SU-DHL-6 (cell line): Measurements from ENCODE around the gene ACP4.
"Not testable (repeated sequence)": the region's sequence is repeated elsewhere in the genome, so short reads cannot be mapped to it uniquely, and the experiment has no call there.

Experiments used
- H2AFZ ChIP-seq: fragments of 200-600 bp; sonication (generic); 2 replicates; pipeline ENCODE4 v1.6.1; 2014; ENCODE audit warnings: low read depth, mild to moderate bottlenecking, moderate library complexity, mixed read lengths, antibody characterized with exemption, low read length; ENCODE audit not compliant: severe bottlenecking
- H3F3A ChIP-seq: fragments of 200-600 bp; shearing (Covaris generic); 2 replicates; pipeline ENCODE4 v1.6.0; 2016; ENCODE audit warnings: antibody characterized with exemption, mild to moderate bottlenecking; ENCODE audit not compliant: insufficient read depth
- H3K27ac ChIP-seq: fragments of 200-600 bp; sonication (generic); 2 replicates; pipeline ENCODE4 v1.5.1; 2016; ENCODE audit warnings: low read depth, mild to moderate bottlenecking, low read length, moderate library complexity, mixed read lengths
- H3K27me3 ChIP-seq: fragments of 200-600 bp; sonication (generic), shearing (Covaris generic); 2 replicates; pipeline ENCODE4 v1.6.0; 2014; ENCODE audit warnings: mild to moderate bottlenecking, low read length
- H3K36me3 ChIP-seq: fragments of 200-600 bp; sonication (generic); 2 replicates; pipeline ENCODE4 v1.6.1; 2014; ENCODE audit warnings: mild to moderate bottlenecking, low read length, mixed read lengths
- H3K4me2 ChIP-seq: fragments of 300-600, 200-600 bp; shearing (Covaris generic), sonication (generic); 2 replicates; pipeline ENCODE4 v1.6.0; 2014; ENCODE audit warnings: low read length, low read depth, mild to moderate bottlenecking; ENCODE audit not compliant: poor library complexity, severe bottlenecking
- H3K4me3 ChIP-seq: fragments of 200-600 bp; sonication (generic); 2 replicates; pipeline ENCODE4 v1.5.1; 2014; ENCODE audit warnings: antibody characterized with exemption, low read length, mild to moderate bottlenecking, mixed read lengths; ENCODE audit not compliant: insufficient read depth, poor library complexity, severe bottlenecking
- H3K79me2 ChIP-seq: fragments of 200-600 bp; sonication (generic); 2 replicates; pipeline ENCODE4 v1.6.1; 2014; ENCODE audit warnings: mild to moderate bottlenecking, low read length, moderate library complexity; ENCODE audit not compliant: insufficient read depth
- H3K9ac ChIP-seq: fragments of 200-600 bp; sonication (generic); 2 replicates; pipeline ENCODE4 v1.7.0; 2014; ENCODE audit warnings: mild to moderate bottlenecking, low read length
- H3K9me2 ChIP-seq: fragments of 200-600 bp; sonication (generic); replicated peaks from 2 replicates; pipeline ENCODE4 v1.6.1; 2014; ENCODE audit warnings: low read length; ENCODE audit not compliant: insufficient read depth
- H3K9me3 ChIP-seq: fragments of 200-600 bp; sonication (generic); 2 replicates; pipeline ENCODE4 v1.6.1; 2014; ENCODE audit warnings: low read length, mixed read lengths; ENCODE audit not compliant: insufficient read depth
- H4K20me1 ChIP-seq: fragments of 200-600 bp; sonication (generic); 2 replicates; pipeline ENCODE4 v1.6.1; 2014; ENCODE audit warnings: low read depth, mild to moderate bottlenecking, antibody characterized with exemption, low read length, moderate library complexity, mixed read lengths
- CTCF ChIP-seq: fragments of 200-600 bp; sonication (generic); IDR thresholded peaks from one replicate; pipeline ENCODE4 v1.5.1; 2017; ENCODE audit warnings: antibody characterized with exemption, mild to moderate bottlenecking, low read length, moderate library complexity; ENCODE audit not compliant: insufficient read depth, poor library complexity, severe bottlenecking
- EZH2phosphoT487 ChIP-seq: fragments of 200-600 bp; sonication (generic), shearing (Covaris generic); conservative IDR thresholded peaks from 2 replicates; pipeline ENCODE4 v1.6.1; 2018; ENCODE audit warnings: mild to moderate bottlenecking, antibody characterized with exemption, low read length, moderate library complexity, mixed read lengths

Gene ACP4

GRCh38 chr19:50803633-50804419 lies 13.6 kb downstream of the ACP4 start:
- H3K36me3 ChIP-seq, result peaks cover 21% of the 10 kb centered on the region
- TF ChIP-seq CTCF (no peak), EZH2phosphoT487 (no peak)
- H3K27ac ChIP-seq, result peak overlapping the region; percentile 86
- H3K9me3 ChIP-seq, result no peaks in the 10 kb centered on the region
- peak overlapping the region; percentile 97 for H3K4me3 ChIP-seq
- peak overlapping the region; percentile 97 for H3K9ac ChIP-seq
- no peak overlapping the region for H2AFZ ChIP-seq
- no peaks in the 10 kb centered on the region for H3K27me3 ChIP-seq
- H3K9me2 ChIP-seq, result no peaks in the 10 kb centered on the region
- H3F3A ChIP-seq, result peaks cover 20% of the 10 kb centered on the region
- H4K20me1 ChIP-seq, result peaks cover 27% of the 10 kb centered on the region
- peak overlapping the region; percentile 62 for H3K4me2 ChIP-seq
- peaks cover 43% of the 10 kb centered on the region for H3K79me2 ChIP-seq

- Histone ChIP-seq H3K4me3 (peak overlapping the region; percentile 97), H2AFZ (peak overlapping the region; percentile 39), H3K36me3 (peaks cover 21% of the 10 kb centered on the region), H3K9ac (peak overlapping the region; percentile 97), H3K4me2 (peak overlapping the region; percentile 62), H3K9me3 (no peaks in the 10 kb centered on the region), H3K27ac (peak overlapping the region; percentile 86), H3K9me2 (no peaks in the 10 kb centered on the region), H3F3A (peaks cover 20% of the 10 kb centered on the region), H3K79me2 (peaks cover 41% of the 10 kb centered on the region), H3K27me3 (no peaks in the 10 kb centered on the region), H4K20me1 (peaks cover 24% of the 10 kb centered on the region)
- TF ChIP-seq EZH2phosphoT487 (no peak), CTCF (no peak)
Measured at GRCh38 chr19:50804420-50805272, 14.4 kb downstream of the ACP4 start.

GRCh38 chr19:50808856-50809255 lies 18.6 kb downstream of the ACP4 start:
- Histone ChIP-seq H3K4me3 (no peak overlapping the region), H4K20me1 (no peaks in the 10 kb centered on the region), H3K36me3 (no peaks in the 10 kb centered on the region; the same call in 1 of the 2 replicates), H3K79me2 (peaks cover 6% of the 10 kb centered on the region), H3K9me2 (no peaks in the 10 kb centered on the region), H3K9me3 (no peaks in the 10 kb centered on the region), H3K4me2 (no peak overlapping the region), H3K27me3 (no peaks in the 10 kb centered on the region), H2AFZ (no peak overlapping the region), H3K9ac (no peak overlapping the region), H3K27ac (no peak overlapping the region), H3F3A (no peaks in the 10 kb centered on the region)
- TF ChIP-seq EZH2phosphoT487, result no peak
- TF ChIP-seq CTCF, result no peak

- H3F3A ChIP-seq, H3K79me2 ChIP-seq, H2AFZ ChIP-seq, H3K36me3 ChIP-seq, H3K9ac ChIP-seq, H3K9me2 ChIP-seq, H3K4me3 ChIP-seq, H3K4me2 ChIP-seq, H3K27ac ChIP-seq, H4K20me1 ChIP-seq, H3K9me3 ChIP-seq, H3K27me3 ChIP-seq: not testable (repeated sequence)
Measured at GRCh38 chr19:50811622-50812238, 21.5 kb downstream of the ACP4 start.
